GM21825 (cell line): ENCODE measurements around the gene XYLB.

Experiments
- ATAC-seq: cut with Tn5 transposase; IDR thresholded peaks from one replicate; pipeline ENCODE4 v1.9.1; 2021; ENCODE audit warnings: mild to moderate bottlenecking, moderate library complexity; ENCODE audit not compliant: unreplicated experiment

XYLB gene

GRCh38 chr3:38453075-38453912 lies 106.7 kb downstream of the XYLB start, which contains the start of gene ACVR2B:
Gene ACVR2B, plus strand, starts transcription at chr3:38453890. Its CDS starts 433 bp downstream, at chr3:38454323.
- peak; percentile 58 for ATAC-seq

- no peak for ATAC-seq
Observed at GRCh38 chr3:38453913-38454177, 107.3 kb downstream of the XYLB start.

DNA sequence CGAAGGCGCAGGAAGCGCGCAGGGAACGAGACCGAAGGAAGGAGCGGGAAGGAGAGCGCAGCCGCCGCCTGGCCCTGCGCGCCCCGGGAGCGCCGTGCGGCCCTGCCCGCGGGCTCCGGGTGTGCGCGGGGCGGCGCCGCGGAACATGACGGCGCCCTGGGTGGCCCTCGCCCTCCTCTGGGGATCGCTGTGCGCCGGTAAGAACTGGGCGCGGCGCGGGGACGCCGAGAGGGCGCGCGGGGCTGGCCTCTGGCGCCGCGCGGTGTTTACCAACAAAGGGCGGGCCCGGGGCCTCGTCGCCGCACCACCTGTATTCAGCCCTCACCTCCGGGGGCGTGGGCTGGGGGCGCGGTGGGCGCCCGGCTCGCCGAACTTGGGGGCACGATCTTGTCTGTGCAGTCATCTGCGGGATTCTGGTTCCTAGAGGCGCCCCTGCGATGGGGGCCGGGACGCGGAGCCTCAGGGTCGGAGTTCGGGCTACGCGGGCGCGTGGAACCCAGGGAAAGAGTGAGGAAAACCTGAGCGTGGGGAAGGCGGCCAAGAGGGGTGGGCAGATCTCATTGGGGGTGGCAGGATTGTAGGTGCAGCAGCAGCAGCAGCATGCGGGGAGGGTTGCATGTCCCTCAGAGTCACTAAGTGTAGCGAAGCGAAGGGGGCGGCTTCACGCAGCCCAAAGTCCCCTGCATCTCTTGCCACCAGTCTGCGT lies 107.7 kb downstream of the XYLB start:
- peak; percentile 23 for ATAC-seq

- ATAC-seq = peak; percentile 6
Observed at GRCh38 chr3:38454884-38455638, 108.5 kb downstream of the XYLB start.

- peak; percentile 30 for ATAC-seq
Observed at GRCh38 chr3:38455639-38456430, 109.2 kb downstream of the XYLB start.

DNA sequence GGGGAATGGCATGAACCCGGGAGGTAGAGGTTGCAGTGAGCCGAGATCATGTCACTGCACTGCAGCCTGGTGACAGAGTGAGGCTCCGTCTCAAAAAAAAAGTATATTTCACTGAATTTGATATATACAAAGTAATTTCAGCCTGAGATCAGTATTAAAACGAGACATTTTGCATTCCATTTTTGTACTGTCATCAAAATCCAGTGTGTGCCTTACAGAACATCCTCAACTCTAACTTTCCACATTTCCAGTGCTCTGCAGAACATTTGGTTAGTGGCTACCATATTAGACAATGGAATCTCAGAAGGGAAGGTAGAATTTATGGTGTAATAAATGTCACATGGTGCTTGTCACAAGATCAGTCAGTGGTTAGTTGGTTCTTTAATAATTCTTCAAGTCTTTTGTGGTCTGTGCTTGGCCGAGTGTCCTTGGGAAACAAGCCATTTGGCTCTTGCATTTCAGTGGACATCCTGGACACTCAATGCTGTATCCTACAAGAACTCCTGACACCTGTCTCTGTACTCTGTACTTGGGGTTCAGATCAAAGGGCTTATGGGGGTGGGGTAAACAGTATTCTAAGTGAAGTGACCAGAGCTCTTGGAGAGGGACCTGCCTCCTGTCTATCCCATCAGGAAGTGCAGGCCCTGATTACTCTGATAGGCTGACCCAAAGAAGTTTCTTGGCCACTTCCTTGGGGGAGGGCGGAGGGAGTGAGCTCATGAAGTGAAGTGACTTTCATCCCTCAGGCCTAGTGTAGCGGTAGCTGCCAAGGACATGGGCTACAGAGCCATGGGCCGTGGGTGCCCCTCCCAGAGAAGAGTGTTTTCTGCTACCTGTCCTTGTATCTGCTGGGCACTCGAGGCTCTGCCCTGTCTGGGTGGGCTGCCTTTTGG lies 110.8 kb downstream of the XYLB start:
- no peak for ATAC-seq

GRCh38 chr3:38458796-38459498 lies 112.4 kb downstream of the XYLB start:
- no peak for ATAC-seq

DNA sequence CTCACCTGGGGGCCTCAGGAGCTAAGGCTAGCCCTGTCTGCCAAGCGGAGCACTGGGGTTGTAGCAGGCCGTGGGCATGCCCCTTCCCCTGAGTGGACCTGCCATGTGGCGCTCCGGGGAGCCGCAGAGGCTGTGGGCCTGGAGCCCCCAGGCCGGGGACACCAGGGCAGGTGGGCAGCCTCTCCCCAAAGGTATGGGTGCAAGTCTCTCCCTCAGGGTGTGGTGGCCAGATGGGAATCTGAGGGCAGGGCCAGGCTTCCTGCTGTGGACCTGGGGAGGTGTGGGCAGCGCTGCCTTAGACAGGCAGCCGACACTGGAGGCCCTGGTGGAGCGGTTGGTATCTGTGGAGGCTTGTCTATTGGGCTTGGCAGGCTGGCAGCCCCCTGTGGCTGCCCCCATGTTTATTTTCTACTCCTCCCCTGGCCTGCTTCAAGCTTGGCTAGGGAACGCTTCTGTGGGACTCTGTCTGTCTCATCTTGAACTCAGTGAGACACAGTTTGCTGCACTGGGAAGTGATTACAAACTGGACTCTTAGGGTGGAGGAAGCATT lies 113.0 kb downstream of the XYLB start:
- ATAC-seq = no peak

DNA sequence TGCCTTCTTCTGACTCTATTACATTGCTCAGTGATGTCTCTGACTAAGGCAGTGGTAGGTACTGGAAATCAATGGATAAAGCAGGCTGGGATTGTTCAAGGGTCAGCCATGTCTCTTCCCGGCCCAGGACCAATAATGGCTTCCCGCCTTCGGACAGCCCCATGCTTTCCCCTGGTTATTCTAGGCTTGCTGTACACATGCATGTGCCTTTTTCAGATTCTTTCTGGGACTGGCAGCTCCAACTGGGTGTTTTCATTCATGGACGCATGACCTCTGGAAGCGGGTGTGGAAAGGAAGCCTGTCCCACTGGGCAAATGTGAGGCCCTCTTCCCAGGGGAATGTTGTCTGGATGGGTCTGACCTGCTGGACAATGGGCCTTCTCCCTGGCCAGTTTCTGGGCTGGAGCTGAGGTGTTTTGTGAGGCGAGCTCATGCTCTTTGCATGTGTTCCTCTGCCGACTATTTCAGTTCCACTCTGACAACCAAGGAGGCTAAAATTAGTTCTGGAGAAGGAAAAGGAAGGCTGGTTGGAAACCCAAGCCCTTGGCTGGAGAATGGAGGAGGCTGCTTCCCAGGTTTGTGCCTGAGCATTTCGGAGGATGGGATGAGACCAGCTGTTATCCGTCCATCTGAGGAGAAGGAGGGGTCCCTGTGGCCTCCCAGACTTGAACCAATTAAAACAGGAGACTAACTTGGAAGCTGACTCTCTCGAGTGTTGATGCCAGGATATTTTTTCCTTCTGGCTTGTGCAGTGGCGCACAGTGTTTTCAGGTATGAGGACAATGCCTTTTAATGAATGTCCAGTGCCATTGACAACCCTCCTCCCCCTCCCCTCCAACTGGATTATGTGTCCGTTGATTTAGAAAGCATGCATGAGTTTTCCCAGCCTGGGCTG lies 114.0 kb downstream of the XYLB start:
- ATAC-seq = no peak
